ENCODE results near the gene VASN. TPM values are rescaled to one million over a fixed set of nuclear protein-coding genes. Genes with fewer than 3 reads are reported as not detected.
A peak's percentile ranks its signal among the peaks of the same experiment; 100 is the strongest.

Gene VASN
- total RNA-seq, 5 donors from 2014 or later (not counting 1 experiment from before 2014, with no cell fraction given): 0.38 to 0.89 (median 0.56) TPM

DNA sequence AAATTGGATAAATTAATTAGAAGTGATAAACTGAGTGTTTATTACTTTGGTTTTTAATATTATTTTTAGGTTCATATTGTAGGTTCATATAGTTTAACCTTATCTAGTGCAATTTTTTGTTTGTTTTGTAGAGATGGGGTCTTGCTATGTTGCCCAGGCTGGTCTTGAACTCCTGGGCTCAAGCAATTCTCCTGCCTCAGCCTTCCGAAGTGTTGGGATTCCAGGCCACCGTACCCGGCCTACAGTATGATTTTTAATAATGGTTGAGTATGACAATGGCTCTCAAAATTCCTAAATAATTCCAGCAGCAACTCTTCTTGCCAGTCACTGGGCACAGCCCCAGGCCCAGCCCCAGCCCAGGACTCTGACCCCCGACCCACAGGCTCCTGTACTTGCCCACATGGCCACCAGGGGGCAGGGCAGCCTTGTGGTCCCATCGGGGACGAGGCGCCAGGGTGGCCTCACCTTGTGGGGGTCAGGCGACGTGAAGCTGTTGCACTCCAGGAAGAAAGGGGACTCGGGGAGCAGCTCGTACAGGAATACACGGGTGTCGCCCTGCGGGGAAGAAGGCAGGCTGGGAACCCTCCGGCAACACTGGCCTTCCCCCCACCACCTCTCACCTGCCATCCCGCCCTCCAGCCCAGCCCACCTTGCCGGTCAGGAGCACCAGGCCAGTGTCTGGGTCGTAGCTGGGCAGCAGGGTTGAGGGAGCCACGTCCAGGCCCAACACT is 12.7 kb upstream of the VASN start:
- peak overlapping the region; percentile 39 to 70 for H3K27ac Mint-ChIP-seq
- peaks cover 18 to 76% of the 10 kb centered on the region in 2 donors for H3K36me3 ChIP-seq (ENCODE audit: control insufficient read depth in 2 of 2, extremely low read depth in 1 of 2, insufficient read depth in 1 of 2, low read length in 1 of 2)

DNA sequence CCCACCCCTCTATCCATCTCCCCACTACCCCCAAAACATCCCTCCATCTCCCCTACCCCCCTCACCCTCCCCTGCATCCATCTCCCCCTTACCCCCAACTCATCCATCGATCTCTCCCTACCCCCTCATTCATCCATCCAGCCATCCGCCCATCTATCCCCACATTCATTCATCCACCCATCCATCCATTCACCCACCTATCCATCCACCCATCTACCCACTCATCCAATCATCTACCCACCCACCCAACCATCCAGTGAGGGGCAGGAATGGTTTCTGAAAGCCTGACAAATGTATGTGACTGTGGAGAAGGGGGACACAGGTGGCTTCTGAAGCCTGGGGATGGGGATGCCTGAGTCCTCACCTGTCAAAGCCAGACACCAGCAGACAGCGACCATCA is 11.7 kb upstream of the VASN start:
- 90% methylated on average over 1 of the region's 3 CpGs for WGBS (ENCODE audit: insufficient coverage)
- H3K4me1 ChIP-seq (ENCODE audit: control insufficient read depth in 1 of 2, extremely low read depth in 1 of 2, insufficient read depth in 2 of 2, low read length in 2 of 2): peaks cover 0 to 7% of the 10 kb centered on the region in 2 experiments
- DNase-seq (peak in 1 of 35 experiments; percentile 15), ATAC-seq (replicated peaks in 1 of 4) (no peak)
- no peak overlapping the region for H3K4me3 ChIP-seq (ENCODE audit: control insufficient read depth in 1 of 2, extremely low read depth in 1 of 2, low read length in 1 of 2)
- no peaks in the 10 kb centered on the region for H3K27me3 ChIP-seq (replicated peaks in 1 of 2; ENCODE audit: control insufficient read depth in 2 of 2, extremely low read depth in 1 of 2, insufficient read depth in 2 of 2, low read length in 1 of 2)
- H3K4me1 Mint-ChIP-seq: peaks cover 0 to 3% (median 2%) of the 10 kb centered on the region in 3 donors
- CTCF ChIA-PET: no interaction called here
- peaks cover 13% of the 10 kb centered on the region for H3K36me3 Mint-ChIP-seq
- no peaks in the 10 kb centered on the region for H3K9me3 Mint-ChIP-seq
- H3K9me3 ChIP-seq: no peaks in the 10 kb centered on the region
- peaks cover 12 to 78% of the 10 kb centered on the region in 2 donors for H3K36me3 ChIP-seq (ENCODE audit: control insufficient read depth in 2 of 2, extremely low read depth in 1 of 2, insufficient read depth in 1 of 2, low read length in 1 of 2)
- H3K27ac Mint-ChIP-seq: no peak overlapping the region
- no peaks in the 10 kb centered on the region for H3K27me3 Mint-ChIP-seq
- H3K4me3 Mint-ChIP-seq: no peak overlapping the region
- POLR2A ChIA-PET: interaction anchor here in 1 of 2 donors (0.6 kb wide), 1 partner anchor 59 kb away, joined by 5 read pairs; no protein-coding TSS in a partner anchor
- no peak overlapping the region for H3K27ac ChIP-seq (ENCODE audit: low read length)

More for the DNA sequence above, 12.7 kb upstream of the VASN start:
- ATAC-seq (replicated peaks in 1 of 4) (peak; percentile 69 to 85 (median 76)), DNase-seq (peak; percentile 17 to 76 (median 57))
- POLR2A ChIA-PET: interaction anchor here in 1 of 2 donors (0.6 kb wide), 1 partner anchor 58 kb away, joined by 5 read pairs; no protein-coding TSS in a partner anchor
- no peaks in the 10 kb centered on the region for H3K9me3 ChIP-seq
- Mint-ChIP-seq H3K9me3 (no peaks in the 10 kb centered on the region), H3K36me3 (peaks cover 13% of the 10 kb centered on the region), H3K4me3 (peak overlapping the region in 1 of 3 donors; percentile 15), H3K27me3 (no peaks in the 10 kb centered on the region), H3K4me1 (peaks cover 0 to 3% (median 2%) of the 10 kb centered on the region in 3 donors)
- H3K27ac ChIP-seq (ENCODE audit: low read length): no peak overlapping the region
- H3K27me3 ChIP-seq (replicated peaks in 1 of 2; ENCODE audit: control insufficient read depth in 2 of 2, extremely low read depth in 1 of 2, insufficient read depth in 2 of 2, low read length in 1 of 2): no peaks in the 10 kb centered on the region
- CTCF ChIA-PET: interaction anchor here (0.5 to 0.7 kb wide), 4 partner anchors 44 to 190 kb away, joined by 3 to 5 read pairs (median 3); no protein-coding TSS in a partner anchor
- peaks cover 0 to 7% of the 10 kb centered on the region in 2 experiments for H3K4me1 ChIP-seq (ENCODE audit: control insufficient read depth in 1 of 2, extremely low read depth in 1 of 2, insufficient read depth in 2 of 2, low read length in 2 of 2)
- 49% methylated on average over 8 of the region's 19 CpGs for WGBS (ENCODE audit: insufficient coverage)
- H3K4me3 ChIP-seq (ENCODE audit: control insufficient read depth in 1 of 2, extremely low read depth in 1 of 2, low read length in 1 of 2): no peak overlapping the region

DNA sequence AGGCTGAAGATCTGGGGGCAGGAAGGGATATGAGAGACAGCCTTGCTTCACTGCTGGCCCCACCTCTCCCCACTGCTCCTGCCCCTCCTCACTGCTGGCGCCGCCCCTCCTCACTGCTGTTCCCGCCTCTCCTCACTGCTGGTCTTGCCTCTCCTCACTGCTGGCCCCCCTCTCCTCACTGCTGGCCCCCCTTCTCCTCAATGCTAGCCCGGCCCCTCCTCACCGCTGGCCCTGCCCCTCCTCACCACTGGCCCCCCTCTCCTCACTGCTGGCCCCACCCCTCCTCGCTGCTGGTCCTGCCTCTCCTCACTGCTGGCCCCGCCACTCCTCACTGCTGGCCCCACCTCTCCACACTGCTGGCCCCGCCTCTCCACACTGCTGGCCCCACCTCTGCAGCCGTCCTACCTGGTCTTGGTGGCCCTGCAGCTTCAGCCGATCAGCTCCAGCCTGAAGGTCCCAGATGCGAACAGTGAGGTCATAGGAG is 11.1 kb upstream of the VASN start:
- DNase-seq: peak in 1 of 35 experiments; percentile 21
- ChIA-PET CTCF (no interaction called here), POLR2A (no interaction called here)
- Histone ChIP-seq H3K4me3 (ENCODE audit: control insufficient read depth in 1 of 2, extremely low read depth in 1 of 2, low read length in 1 of 2) (no peak overlapping the region), H3K9me3 (no peaks in the 10 kb centered on the region), H3K36me3 (ENCODE audit: control insufficient read depth in 2 of 2, extremely low read depth in 1 of 2, insufficient read depth in 1 of 2, low read length in 1 of 2) (peaks cover 12 to 80% of the 10 kb centered on the region in 2 donors), H3K27me3 (replicated peaks in 1 of 2; ENCODE audit: control insufficient read depth in 2 of 2, extremely low read depth in 1 of 2, insufficient read depth in 2 of 2, low read length in 1 of 2) (no peaks in the 10 kb centered on the region), H3K27ac (ENCODE audit: low read length) (no peak overlapping the region), H3K4me1 (ENCODE audit: control insufficient read depth in 1 of 2, extremely low read depth in 1 of 2, insufficient read depth in 2 of 2, low read length in 2 of 2) (peaks cover 0 to 8% of the 10 kb centered on the region in 2 experiments)
- peak in 2 of 4 experiments; percentile 6 to 22 for ATAC-seq (replicated peaks in 1 of 4)
- no peaks in the 10 kb centered on the region for H3K9me3 Mint-ChIP-seq
- peaks cover 13% of the 10 kb centered on the region for H3K36me3 Mint-ChIP-seq
- H3K4me3 Mint-ChIP-seq: no peak overlapping the region
- peaks cover 0 to 3% (median 2%) of the 10 kb centered on the region in 3 donors for H3K4me1 Mint-ChIP-seq
- WGBS (ENCODE audit: insufficient coverage): 94% methylated on average over 7 of the region's 11 CpGs
- no peak overlapping the region for H3K27ac Mint-ChIP-seq
- H3K27me3 Mint-ChIP-seq: no peaks in the 10 kb centered on the region

DNA sequence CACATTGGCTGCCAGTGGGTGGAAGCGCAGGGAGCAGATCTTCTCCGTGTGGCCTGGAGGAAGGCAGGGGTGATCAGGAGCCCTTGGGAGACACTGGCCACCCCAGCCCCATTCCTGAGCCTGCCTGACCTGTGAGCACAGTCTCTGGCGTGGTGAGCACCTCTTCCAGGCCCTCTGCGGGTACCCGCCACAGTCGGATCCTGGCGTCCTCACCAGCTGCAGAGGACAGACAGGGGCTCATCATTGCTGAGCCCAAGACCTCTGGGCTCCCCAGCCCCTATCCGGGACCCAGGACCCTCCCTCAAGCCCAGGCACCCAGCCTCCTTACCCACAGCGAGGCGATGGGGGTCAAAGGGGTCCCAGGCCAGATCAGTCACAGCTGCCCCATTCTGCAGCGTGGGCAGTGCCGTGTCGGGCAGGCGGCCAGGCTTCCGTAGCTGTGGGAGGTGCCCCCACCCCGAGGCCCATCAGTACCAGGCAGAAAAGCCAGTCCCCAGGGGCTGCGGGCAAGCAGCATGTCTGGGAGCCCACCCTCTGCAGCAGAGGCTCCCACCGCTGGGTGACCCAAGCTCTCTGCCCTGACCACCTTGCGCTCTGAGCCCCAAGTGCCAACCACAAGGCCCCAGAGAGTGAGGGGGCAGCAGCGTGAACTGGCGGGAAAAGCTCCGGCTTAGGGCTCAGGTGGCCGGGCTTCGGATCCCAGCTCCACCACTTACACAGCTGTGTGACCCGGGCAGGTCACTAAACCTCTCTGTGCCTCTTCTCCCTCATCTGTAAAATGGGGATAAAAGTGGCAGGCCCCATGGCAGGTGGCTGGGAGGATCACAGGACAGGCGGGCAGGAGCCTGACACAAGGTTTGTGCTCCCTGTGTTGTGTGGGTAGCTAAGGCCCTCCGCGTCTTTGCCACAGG is 10.4 kb upstream of the VASN start:
- POLR2A ChIA-PET: no interaction called here
- no peak for DNase-seq

DNA sequence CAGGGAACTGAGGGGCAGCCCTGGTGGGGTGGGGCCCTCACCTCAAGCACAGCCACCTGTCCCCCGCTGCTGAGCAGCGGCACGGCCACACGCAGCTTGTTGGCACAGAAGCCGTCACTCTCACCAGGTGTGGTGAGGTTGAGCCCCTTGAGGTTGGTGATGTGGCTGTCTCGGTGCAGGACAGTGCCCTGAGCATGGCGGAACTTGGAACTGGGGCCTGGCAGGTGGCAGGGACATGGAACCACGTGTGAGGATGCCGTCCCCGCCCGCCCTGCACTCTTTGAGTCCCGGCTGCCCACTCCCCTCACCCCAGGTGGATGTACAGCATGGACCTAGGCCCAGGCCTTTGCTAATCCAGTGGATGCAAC is 9.7 kb upstream of the VASN start:
- Mint-ChIP-seq H3K4me3 (no peak overlapping the region), H3K27ac (no peak overlapping the region), H3K9me3 (no peaks in the 10 kb centered on the region), H3K36me3 (peaks cover 13% of the 10 kb centered on the region), H3K4me1 (peaks cover 0 to 3% (median 2%) of the 10 kb centered on the region in 3 donors), H3K27me3 (no peaks in the 10 kb centered on the region)
- peaks cover 0 to 11% of the 10 kb centered on the region in 2 experiments for H3K4me1 ChIP-seq (ENCODE audit: control insufficient read depth in 1 of 2, extremely low read depth in 1 of 2, insufficient read depth in 2 of 2, low read length in 2 of 2)
- H3K9me3 ChIP-seq: no peaks in the 10 kb centered on the region
- peaks cover 12 to 86% of the 10 kb centered on the region in 2 donors for H3K36me3 ChIP-seq (ENCODE audit: control insufficient read depth in 2 of 2, extremely low read depth in 1 of 2, insufficient read depth in 1 of 2, low read length in 1 of 2)
- 95% methylated on average over 6 of the region's 12 CpGs for WGBS (ENCODE audit: insufficient coverage)
- no peaks in the 10 kb centered on the region for H3K27me3 ChIP-seq (replicated peaks in 1 of 2; ENCODE audit: control insufficient read depth in 2 of 2, extremely low read depth in 1 of 2, insufficient read depth in 2 of 2, low read length in 1 of 2)
- no peak overlapping the region for H3K4me3 ChIP-seq (ENCODE audit: control insufficient read depth in 1 of 2, extremely low read depth in 1 of 2, low read length in 1 of 2)
- ChIA-PET CTCF (interaction anchor here in 1 of 2 donors (0.5 kb wide), 1 partner anchor 117 kb away, joined by 3 read pairs; no protein-coding TSS in a partner anchor), POLR2A (no interaction called here)
- DNase-seq: no peak
- H3K27ac ChIP-seq (ENCODE audit: low read length): no peak overlapping the region
- ATAC-seq (replicated peaks in 1 of 4): no peak

More for the DNA sequence above, 10.4 kb upstream of the VASN start:
- Histone ChIP-seq H3K36me3 (ENCODE audit: control insufficient read depth in 2 of 2, extremely low read depth in 1 of 2, insufficient read depth in 1 of 2, low read length in 1 of 2) (peaks cover 12 to 85% of the 10 kb centered on the region in 2 donors), H3K27ac (ENCODE audit: low read length) (no peak overlapping the region), H3K4me1 (ENCODE audit: control insufficient read depth in 1 of 2, extremely low read depth in 1 of 2, insufficient read depth in 2 of 2, low read length in 2 of 2) (peaks cover 0 to 11% of the 10 kb centered on the region in 2 experiments), H3K4me3 (ENCODE audit: control insufficient read depth in 1 of 2, extremely low read depth in 1 of 2, low read length in 1 of 2) (no peak overlapping the region), H3K9me3 (no peaks in the 10 kb centered on the region), H3K27me3 (replicated peaks in 1 of 2; ENCODE audit: control insufficient read depth in 2 of 2, extremely low read depth in 1 of 2, insufficient read depth in 2 of 2, low read length in 1 of 2) (no peaks in the 10 kb centered on the region)
- ATAC-seq (replicated peaks in 1 of 4): no peak
- 99% methylated on average over 20 of the region's 28 CpGs for WGBS (ENCODE audit: insufficient coverage)
- no peaks in the 10 kb centered on the region for H3K9me3 Mint-ChIP-seq
- no peak overlapping the region for H3K27ac Mint-ChIP-seq
- CTCF ChIA-PET: interaction anchor here (0.5 to 0.6 kb wide), 4 partner anchors 118 to 668 kb away, joined by 3 to 7 read pairs (median 4); no protein-coding TSS in a partner anchor
- H3K27me3 Mint-ChIP-seq: no peaks in the 10 kb centered on the region
- H3K4me3 Mint-ChIP-seq: no peak overlapping the region
- peaks cover 0 to 3% (median 2%) of the 10 kb centered on the region in 3 donors for H3K4me1 Mint-ChIP-seq
- H3K36me3 Mint-ChIP-seq: peaks cover 13% of the 10 kb centered on the region
